Osteoblast (primary cell): ENCODE results near the gene CRTC1. TPM values are rescaled to one million over a fixed set of nuclear protein-coding genes. Genes with fewer than 3 reads are reported as not detected.
"Not testable (repeated sequence)": the region's sequence is repeated elsewhere in the genome, so short reads cannot be mapped to it uniquely, and the experiment has no call there.

Experiments
- DNase-seq: peaks from one replicate; pipeline ENCODE4 v3.0.0; 2011; ENCODE audit warnings: low spot score, mixed read lengths; ENCODE audit not compliant: insufficient read length; ENCODE audit errors: missing footprints
- H2AFZ ChIP-seq: 2 replicates; pipeline ENCODE4 v1.6.0; 2011; ENCODE audit warnings: mild to moderate bottlenecking, low read length
- H3K27ac ChIP-seq: 2 replicates; pipeline ENCODE4 v1.5.1; 2011; ENCODE audit warnings: mild to moderate bottlenecking, low read depth, low read length, moderate library complexity
- H3K27me3 ChIP-seq: 2 replicates; pipeline ENCODE4 v1.6.0; 2012; ENCODE audit warnings: mild to moderate bottlenecking, control low read depth, inconsistent platforms, low read length, moderate library complexity; ENCODE audit not compliant: insufficient read depth
- H3K36me3 ChIP-seq: 2 replicates; pipeline ENCODE4 v1.5.1; 2011; ENCODE audit warnings: mild to moderate bottlenecking, low read length, control low read depth, moderate library complexity; ENCODE audit not compliant: insufficient read depth
- H3K4me1 ChIP-seq: 2 replicates; pipeline ENCODE4 v1.5.1; 2011; ENCODE audit warnings: mild to moderate bottlenecking, low read length, control low read depth, moderate library complexity; ENCODE audit not compliant: insufficient read depth
- H3K4me2 ChIP-seq: 2 replicates; pipeline ENCODE4 v1.6.0; 2011; ENCODE audit warnings: mild to moderate bottlenecking, low read length; ENCODE audit not compliant: insufficient read depth
- H3K4me3 ChIP-seq: fragments of 200-600 bp; sonication (generic); 3 replicates; pipeline ENCODE4 v1.5.1; 2012; ENCODE audit warnings: mild to moderate bottlenecking, low read length, inconsistent platforms; ENCODE audit not compliant: insufficient read depth
- H3K79me2 ChIP-seq: 2 replicates; pipeline ENCODE4 v1.6.0; 2012; ENCODE audit warnings: mild to moderate bottlenecking, low read length, control low read depth, inconsistent platforms; ENCODE audit not compliant: insufficient read depth
- H3K9me3 ChIP-seq: 2 replicates; pipeline ENCODE4 v1.5.1; 2011; ENCODE audit warnings: low read depth, low read length, control low read depth
- H4K20me1 ChIP-seq: 2 replicates; pipeline ENCODE4 v1.6.0; 2012; ENCODE audit warnings: mild to moderate bottlenecking, low read length, control low read depth; ENCODE audit not compliant: insufficient read depth
- CTCF ChIP-seq: IDR thresholded peaks from 2 replicates; pipeline ENCODE4 v1.5.1; 2011; ENCODE audit warnings: mild to moderate bottlenecking, low read depth, low read length, moderate library complexity; ENCODE audit errors: extremely low read depth
- total RNA-seq: library from RNA; depleted of rRNA; stranded (reverse); fragments of >200 nt; gene quantifications from 2 replicates; pipeline ENCODE4 v1.2.3, GENCODE V29; 2012

The CRTC1 gene
- total RNA-seq, 1 donor: 4.0 TPM

DNA sequence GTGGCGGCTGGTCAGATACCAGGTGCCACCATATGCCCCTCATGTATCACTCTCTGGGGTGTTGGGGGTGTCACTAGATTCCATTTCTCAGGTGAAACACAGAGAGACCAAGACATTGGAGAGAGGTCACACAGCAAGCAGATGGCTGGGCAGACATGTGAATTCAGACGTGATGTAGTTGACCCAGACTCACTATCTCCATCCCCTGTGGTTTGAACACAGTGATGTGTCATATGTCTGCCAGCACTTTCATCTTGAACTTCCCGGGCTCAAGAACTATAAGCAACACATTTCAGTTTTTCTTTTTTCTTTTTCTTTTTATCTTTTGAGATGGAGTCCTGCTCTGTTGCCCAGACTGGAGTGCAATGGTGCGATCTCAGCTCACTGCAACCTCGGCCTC lies 132.2 kb downstream of the CRTC1 start:
- H3K4me2 ChIP-seq: no peak overlapping the region
- TF ChIP-seq CTCF: no peak

GRCh38 chr19:18816645-18817044 lies 133.2 kb downstream of the CRTC1 start:
- not testable (repeated sequence) for H3K4me3 ChIP-seq, H3K27ac ChIP-seq, H4K20me1 ChIP-seq, H3K4me1 ChIP-seq, H3K4me2 ChIP-seq, H3K79me2 ChIP-seq, H3K27me3 ChIP-seq, H3K9me3 ChIP-seq, H2AFZ ChIP-seq, H3K36me3 ChIP-seq
- DNase-seq: peak; percentile 75

More for the DNA sequence above, 132.2 kb downstream of the CRTC1 start:
- Histone ChIP-seq H3K4me1 (peaks cover 4% of the 10 kb centered on the region), H3K36me3 (no peaks in the 10 kb centered on the region), H3K9me3 (no peaks in the 10 kb centered on the region), H3K79me2 (no peaks in the 10 kb centered on the region), H3K27ac (no peak overlapping the region), H2AFZ (no peak overlapping the region), H3K4me3 (no peak overlapping the region), H4K20me1 (no peaks in the 10 kb centered on the region), H3K27me3 (no peaks in the 10 kb centered on the region)
- DNase-seq: no peak

- Histone ChIP-seq H3K4me2 (no peak overlapping the region), H3K79me2 (no peaks in the 10 kb centered on the region), H3K27me3 (no peaks in the 10 kb centered on the region), H3K4me1 (peaks cover 4% of the 10 kb centered on the region), H3K4me3 (no peak overlapping the region), H3K27ac (no peak overlapping the region), H2AFZ (no peak overlapping the region), H3K36me3 (no peaks in the 10 kb centered on the region), H3K9me3 (no peaks in the 10 kb centered on the region), H4K20me1 (no peaks in the 10 kb centered on the region)
- no peak for DNase-seq
- no peak for TF ChIP-seq CTCF
These were observed 134.1 kb downstream of the CRTC1 start for GRCh38 chr19:18817574-18817973.

DNA sequence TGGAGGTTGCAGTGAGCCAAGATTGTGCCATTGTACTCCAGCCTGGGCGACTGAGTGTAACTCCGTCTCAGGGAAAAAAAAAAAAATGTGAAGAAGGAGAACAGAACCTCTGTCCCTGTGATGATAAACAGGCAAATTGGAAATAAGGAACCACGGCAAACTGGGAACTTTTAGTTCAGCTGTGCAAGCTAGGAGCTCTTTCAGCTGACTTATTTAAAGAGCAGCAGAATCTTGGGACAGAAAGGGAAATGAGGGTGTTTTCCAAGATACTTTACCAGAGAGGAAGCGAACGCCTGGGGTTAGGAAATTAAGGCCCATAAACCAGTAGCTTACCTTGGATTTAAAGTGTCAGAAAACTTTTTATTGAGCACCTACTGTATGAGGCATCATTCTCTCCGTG lies 145.3 kb downstream of the CRTC1 start:
- Histone ChIP-seq H3K4me1 (peaks cover 9% of the 10 kb centered on the region), H3K4me3 (no peak overlapping the region), H3K9me3 (peaks cover 3% of the 10 kb centered on the region), H3K27me3 (no peaks in the 10 kb centered on the region), H4K20me1 (peaks cover 14% of the 10 kb centered on the region), H3K79me2 (peaks cover 21% of the 10 kb centered on the region), H3K27ac (no peak overlapping the region), H2AFZ (no peak overlapping the region), H3K36me3 (no peaks in the 10 kb centered on the region), H3K4me2 (no peak overlapping the region)
- DNase-seq: no peak
- no peak for TF ChIP-seq CTCF
